Panc1 (cell line): ENCODE measurements around the gene HOXD3. TPM values are rescaled to one million over a fixed set of nuclear protein-coding genes. Genes with fewer than 3 reads are reported as not detected.

ENCODE experiments used
- ATAC-seq: fragments of 200-7000 bp; cut with Tn5 transposase; 2 replicates; pipeline ENCODE4 v1.9.1; 2020; ENCODE audit warnings: mild to moderate bottlenecking, moderate library complexity
- BruUV-seq: library from RNA; stranded (reverse); fragments of 400-500 nt; replicated peaks from 2 replicates; lab custom pipeline; 2021; lab: Mats Ljungman, UMichigan
- CTCF ChIA-PET: fragments of 300-600 bp; sonication (Branson Sonifier 250); formaldehyde crosslinking; loops from one replicate; lab custom pipeline; 2022; ENCODE audit warnings: antibody characterized with exemption; lab: Charles Lee
- POLR2A ChIA-PET: fragments of 300-600 bp; sonication (Branson Sonifier 250); formaldehyde crosslinking; loops from one replicate; lab custom pipeline; 2022; ENCODE audit warnings: antibody characterized with exemption; lab: Charles Lee
- DNase-seq: peaks from one replicate; pipeline ENCODE4 v3.0.0-alpha.2; 2010; ENCODE audit warnings: low read depth, low spot score
- H3K27ac ChIP-seq: 2 replicates; pipeline ENCODE4 v1.5.1; 2011; ENCODE audit warnings: mild to moderate bottlenecking, low read length, inconsistent platforms
- H3K27me3 ChIP-seq: fragments of 200-500 bp; sonication (Bioruptor generic); 2 replicates; pipeline ENCODE4 v1.6.0; 2014; ENCODE audit warnings: low read length, inconsistent platforms; ENCODE audit not compliant: control insufficient read depth, insufficient read depth
- H3K36me3 ChIP-seq: fragments of 200-500 bp; sonication (Bioruptor generic); 2 replicates; pipeline ENCODE4 v1.5.1; 2014; ENCODE audit warnings: inconsistent platforms, mild to moderate bottlenecking, low read length, moderate library complexity; ENCODE audit not compliant: control insufficient read depth, insufficient read depth
- H3K4me1 ChIP-seq: 2 replicates; pipeline ENCODE4 v1.5.1; 2011; ENCODE audit warnings: inconsistent platforms, mild to moderate bottlenecking, low read length, moderate library complexity; ENCODE audit not compliant: control insufficient read depth, insufficient read depth
- H3K4me3 ChIP-seq, 2 experiments: 2 replicates each; pipeline ENCODE4 v1.5.1; 2011 to 2012; ENCODE audit warnings: low read depth in 2 of 2, low read length in 2 of 2, mild to moderate bottlenecking in 2 of 2, inconsistent platforms in 1 of 2, moderate library complexity in 1 of 2
- H3K9me3 ChIP-seq: fragments of 200-500 bp; sonication (Bioruptor generic); 2 replicates; pipeline ENCODE4 v1.5.1; 2014; ENCODE audit warnings: low read depth, mild to moderate bottlenecking, inconsistent platforms, low read length, moderate library complexity; ENCODE audit not compliant: control insufficient read depth, insufficient read depth
- POLR2AphosphoS5 ChIP-seq: IDR thresholded peaks from 2 replicates; pipeline ENCODE4 v1.6.1; 2012; ENCODE audit warnings: mild to moderate bottlenecking, low read depth, low read length, moderate library complexity
- REST ChIP-seq, 2 experiments: IDR thresholded peaks; 2 replicates each; pipeline ENCODE4 v1.6.1; 2011 to 2012; ENCODE audit warnings: low read depth in 2 of 2, control low read depth in 1 of 2, low read length in 1 of 2, mild to moderate bottlenecking in 1 of 2, moderate library complexity in 1 of 2; ENCODE audit not compliant: insufficient read depth in 1 of 2
- SIN3A ChIP-seq: IDR thresholded peaks from 2 replicates; pipeline ENCODE4 v1.6.1; 2012; ENCODE audit warnings: low read depth, mild to moderate bottlenecking, low read length, moderate library complexity, borderline replicate concordance; ENCODE audit not compliant: insufficient read depth
- TCF7L2 ChIP-seq: IDR thresholded peaks from 2 replicates; pipeline ENCODE4 v1.6.1; 2011; ENCODE audit warnings: mild to moderate bottlenecking, low read depth, low read length, inconsistent platforms
- in situ Hi-C: cut with HindIII; loops from 2 replicates; pipeline ENCODE4 v1.10.0; 2016; ENCODE audit warnings: low sequenced_read_pairs, low pct_unique_long_range_greater_than_20kb
- intact Hi-C: fragments of 100-400 bp; cut with micrococcal nuclease; formaldehyde crosslinking; loops from one replicate; pipeline ENCODE4 v1.10.0; 2022; ENCODE audit not compliant: unreplicated experiment
- microRNA-seq: library from miRNA; unstranded; fragments of <30 nt; microRNA quantifications from one replicate; pipeline ENCODE4 v1.1.0, GENCODE V29; 2020; ENCODE audit not compliant: unreplicated experiment
- total RNA-seq: library from RNA; stranded (reverse); gene quantifications from one replicate; pipeline ENCODE4 v1.2.1, GENCODE V29; 2021; ENCODE audit not compliant: unreplicated experiment
- TF ChIP-seq, protein P1 (sequence below): fragments of 450-650 bp; IDR thresholded peaks from 2 replicates; pipeline ENCODE4 v1.5.1; 2017; ENCODE audit warnings: mild to moderate bottlenecking

The HOXD3 gene
- total RNA-seq, 1 experiment from 2014 or later: 1.8 TPM

DNA sequence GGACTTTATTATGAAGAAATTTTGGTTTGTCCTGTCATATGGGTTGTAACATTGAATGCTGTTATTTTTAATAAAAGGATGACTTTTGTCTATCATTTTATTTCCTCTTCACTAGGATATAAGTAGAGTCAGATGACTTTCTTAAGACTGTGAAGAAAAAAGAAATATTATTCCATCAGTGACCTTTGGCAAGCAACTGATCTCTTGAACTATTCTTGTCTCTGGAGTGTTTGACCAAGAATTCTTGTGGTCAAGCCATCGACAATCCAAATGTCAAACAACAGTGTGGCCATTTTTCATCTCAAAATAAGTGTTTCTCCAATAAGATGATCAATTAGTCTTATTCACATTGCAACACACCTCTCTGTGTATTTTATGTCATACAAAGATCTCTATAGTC lies 56.3 kb downstream of the HOXD3 start:
- Histone ChIP-seq H3K4me3 (no peak overlapping the region), H3K9me3 (no peaks in the 10 kb centered on the region), H3K4me1 (no peaks in the 10 kb centered on the region), H3K27ac (no peak overlapping the region), H3K27me3 (peaks cover 6% of the 10 kb centered on the region), H3K36me3 (no peaks in the 10 kb centered on the region)
- DNase-seq (no peak), ATAC-seq (no peak)
- intact Hi-C loops (no loop called here), in situ Hi-C loops (no loop called here)
- TF ChIP-seq POLR2AphosphoS5 (no peak), SIN3A (no peak), REST (IDR thresholded peaks at IDR 0.05; ENCODE audit: insufficient read depth in 1 of 2, low read depth in 2 of 2, low read length in 1 of 2) (no peak), TCF7L2 (no peak)
- TF ChIP-seq, protein P1, sequence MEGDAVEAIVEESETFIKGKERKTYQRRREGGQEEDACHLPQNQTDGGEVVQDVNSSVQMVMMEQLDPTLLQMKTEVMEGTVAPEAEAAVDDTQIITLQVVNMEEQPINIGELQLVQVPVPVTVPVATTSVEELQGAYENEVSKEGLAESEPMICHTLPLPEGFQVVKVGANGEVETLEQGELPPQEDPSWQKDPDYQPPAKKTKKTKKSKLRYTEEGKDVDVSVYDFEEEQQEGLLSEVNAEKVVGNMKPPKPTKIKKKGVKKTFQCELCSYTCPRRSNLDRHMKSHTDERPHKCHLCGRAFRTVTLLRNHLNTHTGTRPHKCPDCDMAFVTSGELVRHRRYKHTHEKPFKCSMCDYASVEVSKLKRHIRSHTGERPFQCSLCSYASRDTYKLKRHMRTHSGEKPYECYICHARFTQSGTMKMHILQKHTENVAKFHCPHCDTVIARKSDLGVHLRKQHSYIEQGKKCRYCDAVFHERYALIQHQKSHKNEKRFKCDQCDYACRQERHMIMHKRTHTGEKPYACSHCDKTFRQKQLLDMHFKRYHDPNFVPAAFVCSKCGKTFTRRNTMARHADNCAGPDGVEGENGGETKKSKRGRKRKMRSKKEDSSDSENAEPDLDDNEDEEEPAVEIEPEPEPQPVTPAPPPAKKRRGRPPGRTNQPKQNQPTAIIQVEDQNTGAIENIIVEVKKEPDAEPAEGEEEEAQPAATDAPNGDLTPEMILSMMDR: no peak
- POLR2A ChIA-PET: no interaction called here
- BruUV-seq: no TSS peak
- CTCF ChIA-PET: interaction anchor here (0.7 kb wide), 1 partner anchor 951 kb away, joined by 4 read pairs; no protein-coding TSS in a partner anchor

Small RNAs within 50 kb of the gene (microRNA-seq; reads per million reads assigned to microRNA genes)
- 4,011 reads per million, percentile 90 among the genes with 10 or more reads in this experiment for gene MIR10B

Other genes starting within 250 kb of the HOXD3 start
- 27.3 TPM for gene LNPK, start 155.0 kb upstream of the HOXD3 start, total RNA-seq
- gene EVX2, start 73.3 kb upstream of the HOXD3 start, total RNA-seq: not detected
- gene HOXD13, start 64.6 kb upstream of the HOXD3 start, total RNA-seq: not detected
- gene HOXD12, start 57.5 kb upstream of the HOXD3 start, total RNA-seq: 0.13 TPM
- gene HOXD11, start 50.0 kb upstream of the HOXD3 start, total RNA-seq: 0.49 TPM
- gene HOXD10, start 40.5 kb upstream of the HOXD3 start, total RNA-seq: not detected
- gene HOXD9, start 34.6 kb upstream of the HOXD3 start, total RNA-seq: 0.15 TPM
- gene HOXD8, start 27.6 kb upstream of the HOXD3 start, total RNA-seq: not detected
- 1.4 TPM for gene HOXD4, start 5.8 kb upstream of the HOXD3 start, total RNA-seq
- gene HOXD1, start 31.4 kb downstream of the HOXD3 start, total RNA-seq: 0.18 TPM
- gene MTX2, start 112.1 kb downstream of the HOXD3 start, total RNA-seq: 28.7 TPM